Hepatocyte (in vitro differentiated cells): ENCODE measurements around the gene ARHGEF10L. TPM values are rescaled to one million over a fixed set of nuclear protein-coding genes. Genes with fewer than 3 reads are reported as not detected.
"Not testable (repeated sequence)": the region's sequence is repeated elsewhere in the genome, so short reads cannot be mapped to it uniquely, and the experiment has no call there.

Experiments used
- DNase-seq: peaks from one replicate; pipeline ENCODE4 v3.0.0-alpha.2; 2016; ENCODE audit warnings: low spot score
- H2AFZ ChIP-seq: fragments of 200-600 bp; sonication (generic); 2 replicates; pipeline ENCODE4 v1.6.0; 2016; ENCODE audit warnings: antibody characterized with exemption, mild to moderate bottlenecking
- H3K27ac ChIP-seq: fragments of 200-600 bp; sonication (generic); 2 replicates; pipeline ENCODE4 v1.5.1; 2016; ENCODE audit warnings: mild to moderate bottlenecking
- H3K27me3 ChIP-seq: fragments of 200-600 bp; sonication (generic); 2 replicates; pipeline ENCODE4 v1.6.1; 2016
- H3K36me3 ChIP-seq: fragments of 200-600 bp; sonication (generic); replicated peaks from 2 replicates; pipeline ENCODE4 v1.5.1; 2016; ENCODE audit warnings: low read depth; ENCODE audit not compliant: insufficient read depth
- H3K4me1 ChIP-seq: fragments of 200-600 bp; sonication (generic); 2 replicates; pipeline ENCODE4 v1.5.1; 2016; ENCODE audit warnings: mild to moderate bottlenecking, moderate library complexity; ENCODE audit not compliant: insufficient read depth
- H3K4me2 ChIP-seq: fragments of 200-600 bp; sonication (generic); 2 replicates; pipeline ENCODE4 v1.6.0; 2016
- H3K4me3 ChIP-seq: fragments of 200-600 bp; sonication (generic); 2 replicates; pipeline ENCODE4 v1.5.1; 2016; ENCODE audit warnings: mild to moderate bottlenecking
- H3K79me2 ChIP-seq: fragments of 200-600 bp; sonication (generic); 2 replicates; pipeline ENCODE4 v1.6.0; 2017; ENCODE audit warnings: mild to moderate bottlenecking
- H3K9me2 ChIP-seq: fragments of 200-600 bp; sonication (generic); replicated peaks from 2 replicates; pipeline ENCODE4 v1.6.0; 2017; ENCODE audit warnings: mild to moderate bottlenecking; ENCODE audit not compliant: insufficient read depth
- H3K9me3 ChIP-seq: fragments of 200-600 bp; sonication (generic); 2 replicates; pipeline ENCODE4 v1.5.1; 2016; ENCODE audit warnings: low read depth, mild to moderate bottlenecking
- H4K20me1 ChIP-seq: fragments of 200-600 bp; sonication (generic); 2 replicates; pipeline ENCODE4 v1.6.0; 2016; ENCODE audit warnings: mild to moderate bottlenecking; ENCODE audit not compliant: insufficient read depth, poor library complexity, severe bottlenecking
- EZH2 ChIP-seq: fragments of 200-600 bp; sonication (generic); IDR thresholded peaks from 2 replicates; pipeline ENCODE4 v1.6.1; 2016; ENCODE audit warnings: antibody characterized with exemption, mild to moderate bottlenecking, borderline replicate concordance
- EZH2phosphoT487 ChIP-seq: fragments of 200-600 bp; sonication (generic); IDR thresholded peaks from one replicate; pipeline ENCODE4 v1.6.1; 2018; ENCODE audit warnings: antibody characterized with exemption, mild to moderate bottlenecking, low read depth, moderate library complexity; ENCODE audit not compliant: unreplicated experiment, severe bottlenecking
- WGBS: methylation state at CpG from one replicate; pipeline ENCODE4 v1.1.6; 2016; ENCODE audit warnings: low lambda C conversion rate; ENCODE audit errors: missing lambda C conversion rate; 5-methylcytosine and 5-hydroxymethylcytosine counted together
- polyA plus RNA-seq: library from polyadenylated mRNA; unstranded; fragments of >200 nt; fragmentation: Nextera tagmentation; extraction: Ambion mirVana; gene quantifications from 2 replicates; pipeline ENCODE4 v1.2.1, GENCODE V29; 2016
- total RNA-seq: library from RNA; depleted of rRNA; stranded (reverse); fragments of >200 nt; gene quantifications from 2 replicates; pipeline ENCODE4 v1.2.3, GENCODE V29; 2014
- TF ChIP-seq, protein P1 (sequence below): fragments of 200-600 bp; sonication (generic); IDR thresholded peaks from 2 replicates; pipeline ENCODE4 v1.5.1; 2016; ENCODE audit warnings: antibody characterized with exemption, mild to moderate bottlenecking; ENCODE audit not compliant: poor library complexity

ARHGEF10L gene
- total and polyA plus RNA-seq, 2 experiments from 2014 or later, result 40.4 to 48.3 TPM

DNA sequence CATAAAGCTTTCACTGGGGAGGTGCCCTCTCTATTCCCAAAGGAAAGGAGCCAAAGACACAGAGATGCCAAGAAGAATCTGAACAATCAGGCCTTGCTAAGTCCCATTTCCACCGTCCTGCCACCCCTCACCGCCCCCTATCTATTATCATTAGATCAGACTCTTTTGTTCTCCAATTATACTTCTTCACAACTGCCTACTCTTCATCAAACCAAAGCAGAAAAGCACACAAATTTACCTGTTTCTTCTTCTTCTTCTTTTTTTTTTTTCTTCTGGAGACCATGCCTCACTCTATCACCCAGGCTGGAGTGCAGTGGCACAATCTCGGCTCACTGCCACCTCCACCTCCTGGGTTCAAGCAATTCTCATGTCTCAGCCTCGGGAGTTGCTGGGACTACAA, 43.1 kb upstream of the ARHGEF10L start:
- H3K27me3 ChIP-seq, result no peaks in the 10 kb centered on the region
- no peaks in the 10 kb centered on the region for H3K4me1 ChIP-seq
- H3K4me2 ChIP-seq, result no peak overlapping the region
- H3K9me2 ChIP-seq, result no peaks in the 10 kb centered on the region
- no peaks in the 10 kb centered on the region for H4K20me1 ChIP-seq
- 84% methylated on average over 4 of the region's 4 CpGs for WGBS
- H3K27ac ChIP-seq, result no peak overlapping the region
- no peaks in the 10 kb centered on the region for H3K79me2 ChIP-seq
- no peak overlapping the region for H3K4me3 ChIP-seq
- no peak for TF ChIP-seq EZH2
- TF ChIP-seq, protein P1, sequence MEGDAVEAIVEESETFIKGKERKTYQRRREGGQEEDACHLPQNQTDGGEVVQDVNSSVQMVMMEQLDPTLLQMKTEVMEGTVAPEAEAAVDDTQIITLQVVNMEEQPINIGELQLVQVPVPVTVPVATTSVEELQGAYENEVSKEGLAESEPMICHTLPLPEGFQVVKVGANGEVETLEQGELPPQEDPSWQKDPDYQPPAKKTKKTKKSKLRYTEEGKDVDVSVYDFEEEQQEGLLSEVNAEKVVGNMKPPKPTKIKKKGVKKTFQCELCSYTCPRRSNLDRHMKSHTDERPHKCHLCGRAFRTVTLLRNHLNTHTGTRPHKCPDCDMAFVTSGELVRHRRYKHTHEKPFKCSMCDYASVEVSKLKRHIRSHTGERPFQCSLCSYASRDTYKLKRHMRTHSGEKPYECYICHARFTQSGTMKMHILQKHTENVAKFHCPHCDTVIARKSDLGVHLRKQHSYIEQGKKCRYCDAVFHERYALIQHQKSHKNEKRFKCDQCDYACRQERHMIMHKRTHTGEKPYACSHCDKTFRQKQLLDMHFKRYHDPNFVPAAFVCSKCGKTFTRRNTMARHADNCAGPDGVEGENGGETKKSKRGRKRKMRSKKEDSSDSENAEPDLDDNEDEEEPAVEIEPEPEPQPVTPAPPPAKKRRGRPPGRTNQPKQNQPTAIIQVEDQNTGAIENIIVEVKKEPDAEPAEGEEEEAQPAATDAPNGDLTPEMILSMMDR, result no peak
- TF ChIP-seq EZH2phosphoT487, result no peak
- H3K36me3 ChIP-seq, result no peaks in the 10 kb centered on the region
- no peak overlapping the region for H2AFZ ChIP-seq
- no peaks in the 10 kb centered on the region for H3K9me3 ChIP-seq
- DNase-seq, result no peak

DNA sequence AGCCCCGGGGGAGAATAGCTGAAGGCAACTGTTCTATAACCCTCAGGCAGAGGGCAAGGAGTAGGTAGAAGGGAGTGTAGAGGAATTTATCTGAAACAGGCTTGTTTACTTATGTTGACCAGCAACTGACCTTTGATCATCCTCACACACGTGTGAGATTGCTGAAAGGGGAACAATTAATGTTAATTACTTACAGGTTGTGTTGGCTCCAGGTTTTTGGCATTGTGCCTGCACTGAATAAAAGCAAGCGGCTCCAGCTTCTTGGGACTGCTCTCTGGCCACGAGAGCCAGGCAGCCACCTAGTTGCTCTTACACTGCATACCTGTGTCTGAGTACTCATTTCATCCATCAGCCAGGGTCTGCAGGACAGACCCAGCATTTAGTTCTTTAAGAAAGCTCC, 41.3 kb upstream of the ARHGEF10L start:
- Histone ChIP-seq H3K79me2 (no peaks in the 10 kb centered on the region), H3K36me3 (no peaks in the 10 kb centered on the region), H3K27ac (no peak overlapping the region), H4K20me1 (no peaks in the 10 kb centered on the region), H3K9me2 (no peaks in the 10 kb centered on the region), H3K4me1 (no peaks in the 10 kb centered on the region), H3K9me3 (no peaks in the 10 kb centered on the region), H3K27me3 (no peaks in the 10 kb centered on the region), H3K4me2 (no peak overlapping the region), H3K4me3 (no peak overlapping the region), H2AFZ (no peak overlapping the region)
- DNase-seq, result peak; percentile 33
- TF ChIP-seq, protein P1, result no peak
- TF ChIP-seq EZH2, result no peak
- TF ChIP-seq EZH2phosphoT487, result no peak
- 42% methylated on average over 4 of the region's 4 CpGs for WGBS

DNA sequence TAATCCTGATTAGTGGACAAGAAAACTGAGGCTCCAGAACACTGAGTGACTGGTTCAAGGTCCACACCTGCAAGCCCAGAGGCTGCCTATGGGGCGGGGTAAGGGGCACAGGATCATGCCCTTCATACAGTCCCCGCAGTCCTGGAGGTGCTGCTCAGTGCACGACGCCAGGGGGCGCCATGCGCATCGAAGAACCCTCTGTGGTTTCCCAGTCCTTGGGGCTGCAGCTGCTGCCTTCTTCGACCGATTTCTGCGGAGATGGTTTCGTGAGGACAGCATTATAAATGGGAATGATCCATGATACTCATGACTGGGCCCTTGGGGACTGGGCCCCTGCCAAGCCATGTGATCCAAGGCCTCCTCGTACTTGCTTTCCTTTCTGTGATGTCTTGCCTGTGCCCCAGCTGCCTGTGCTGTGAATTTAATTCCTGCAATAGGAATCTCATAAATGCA, 37.1 kb upstream of the ARHGEF10L start:
- Histone ChIP-seq H3K79me2 (no peaks in the 10 kb centered on the region), H3K4me2 (no peak overlapping the region), H3K4me1 (no peaks in the 10 kb centered on the region), H3K9me2 (no peaks in the 10 kb centered on the region), H3K27me3 (no peaks in the 10 kb centered on the region), H3K36me3 (no peaks in the 10 kb centered on the region), H4K20me1 (no peaks in the 10 kb centered on the region), H2AFZ (no peak overlapping the region), H3K4me3 (no peak overlapping the region), H3K9me3 (no peaks in the 10 kb centered on the region), H3K27ac (no peak overlapping the region)
- TF ChIP-seq EZH2, result no peak
- TF ChIP-seq, protein P1, result peak; percentile 91
- peak; percentile 92 for DNase-seq
- WGBS, result 12% methylated on average over 12 of the region's 12 CpGs

DNA sequence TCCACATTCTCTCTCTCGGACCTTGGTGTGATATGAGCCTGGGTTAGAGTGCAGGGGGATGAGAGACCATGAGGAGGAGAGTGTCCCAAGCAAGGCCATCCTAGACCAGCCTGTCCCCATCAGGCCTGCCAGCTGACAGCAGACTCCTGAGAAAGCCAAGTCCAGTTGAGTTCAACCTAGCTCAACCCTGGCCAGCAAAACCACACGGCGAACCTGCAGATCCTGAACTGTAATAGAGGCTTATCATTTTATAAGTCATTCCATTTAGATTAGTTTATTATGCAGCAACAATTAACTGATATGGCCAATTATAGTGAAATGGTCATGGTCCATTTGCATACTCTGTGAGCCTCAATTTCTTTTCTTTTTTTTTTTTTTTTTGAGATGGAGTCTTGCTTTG, 36.4 kb upstream of the ARHGEF10L start:
- Histone ChIP-seq H4K20me1 (no peaks in the 10 kb centered on the region), H3K4me3 (no peak overlapping the region), H3K9me3 (no peaks in the 10 kb centered on the region), H3K27me3 (no peaks in the 10 kb centered on the region), H3K27ac (no peak overlapping the region), H3K9me2 (no peaks in the 10 kb centered on the region), H3K36me3 (no peaks in the 10 kb centered on the region), H2AFZ (no peak overlapping the region), H3K4me1 (no peaks in the 10 kb centered on the region), H3K79me2 (no peaks in the 10 kb centered on the region), H3K4me2 (no peak overlapping the region)
- no peak for DNase-seq
- 96% methylated on average over 3 of the region's 3 CpGs for WGBS
- TF ChIP-seq EZH2, result no peak
- no peak for TF ChIP-seq EZH2phosphoT487
- TF ChIP-seq, protein P1, result no peak

DNA sequence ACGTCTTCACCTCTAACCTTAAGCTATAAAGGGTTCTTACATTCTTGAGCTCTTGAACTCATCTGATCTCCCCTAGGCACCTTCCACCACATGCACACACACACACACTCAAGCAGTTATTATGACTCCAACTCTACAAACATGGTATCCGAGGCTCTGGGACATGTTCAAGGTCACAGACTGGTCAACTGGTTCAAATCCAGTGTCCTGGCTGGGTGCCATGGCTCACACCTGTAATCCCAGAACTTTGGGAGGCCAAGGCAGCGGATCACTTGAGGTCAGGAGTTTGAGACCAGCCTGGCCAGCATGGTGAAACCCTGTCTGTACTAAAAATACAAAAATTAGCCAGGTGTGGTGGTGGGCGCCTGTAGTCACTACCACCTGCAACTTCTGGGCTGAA, 32.3 kb upstream of the ARHGEF10L start:
- H3K27ac ChIP-seq, H4K20me1 ChIP-seq, H3K36me3 ChIP-seq, H3K9me2 ChIP-seq, H3K27me3 ChIP-seq, H3K4me3 ChIP-seq, H3K4me1 ChIP-seq, H3K9me3 ChIP-seq, H3K4me2 ChIP-seq, H2AFZ ChIP-seq, H3K79me2 ChIP-seq, DNase-seq: not testable (repeated sequence)
- WGBS, result 88% methylated on average over 4 of the region's 4 CpGs
